C1 segment of cervical spinal cord (tissue), 14 donors: Measurements from ENCODE around the gene HCN2.

Experiments
- DNase-seq, 14 donors: peaks; one replicate each; lab custom pipeline; 2025; lab: John Stamatoyannopoulos, UW

HCN2 gene

DNA sequence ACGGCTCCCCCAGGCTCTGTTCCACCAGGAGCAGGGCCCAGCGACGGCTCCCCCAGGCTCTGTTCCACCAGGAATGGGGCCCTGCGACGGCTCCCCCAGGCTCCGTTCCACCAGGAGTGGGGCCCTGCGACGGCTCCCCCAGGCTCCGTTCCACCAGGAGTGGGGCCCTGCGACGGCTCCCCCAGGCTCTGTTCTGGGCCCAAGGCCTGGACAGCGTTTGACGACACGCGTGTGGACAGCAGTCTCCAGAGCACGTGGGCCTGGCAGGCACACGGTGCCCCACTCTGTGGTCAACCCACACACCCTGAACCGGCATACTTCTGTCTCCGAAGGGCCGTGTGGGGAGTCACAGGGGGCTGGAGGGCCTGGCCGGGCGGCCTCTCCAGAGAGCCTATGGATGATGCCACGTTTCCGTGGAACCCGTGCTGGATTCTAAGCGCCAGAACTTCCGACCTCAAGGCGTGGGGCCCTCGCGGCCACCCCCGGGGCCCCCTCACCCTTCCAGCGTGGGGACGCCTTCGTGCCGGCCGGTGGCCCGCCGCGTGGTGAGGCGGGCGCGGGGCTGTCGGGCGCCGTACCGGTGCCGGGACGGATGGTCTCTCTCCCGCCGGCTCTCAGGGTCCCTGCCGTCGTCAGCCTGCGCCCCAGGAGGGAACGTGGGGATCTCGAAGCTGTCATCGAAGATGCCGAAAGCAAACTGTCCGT lies 61.6 kb downstream of the HCN2 start:
- DNase-seq = no peak

DNA sequence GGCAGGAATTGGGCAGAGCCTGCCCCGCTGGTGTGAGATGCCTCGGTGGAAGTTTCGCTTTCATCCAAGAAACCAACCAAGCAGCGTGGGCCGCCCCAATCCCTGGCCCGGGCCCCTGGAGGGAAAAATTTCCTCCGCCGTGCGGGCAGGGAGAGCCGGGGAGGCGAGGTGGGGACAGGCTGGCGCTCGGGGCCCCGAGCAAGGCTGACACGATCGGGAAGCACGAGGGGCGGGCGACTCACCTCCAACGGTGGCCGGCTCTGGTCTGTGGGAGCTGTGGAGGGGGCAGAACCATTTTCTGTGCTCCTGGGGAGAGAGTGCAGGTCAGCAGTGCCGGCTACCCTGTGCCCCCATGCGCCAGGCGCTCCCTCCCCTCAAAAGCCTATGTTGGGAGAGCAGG lies 62.3 kb downstream of the HCN2 start:
- no peak for DNase-seq

DNA sequence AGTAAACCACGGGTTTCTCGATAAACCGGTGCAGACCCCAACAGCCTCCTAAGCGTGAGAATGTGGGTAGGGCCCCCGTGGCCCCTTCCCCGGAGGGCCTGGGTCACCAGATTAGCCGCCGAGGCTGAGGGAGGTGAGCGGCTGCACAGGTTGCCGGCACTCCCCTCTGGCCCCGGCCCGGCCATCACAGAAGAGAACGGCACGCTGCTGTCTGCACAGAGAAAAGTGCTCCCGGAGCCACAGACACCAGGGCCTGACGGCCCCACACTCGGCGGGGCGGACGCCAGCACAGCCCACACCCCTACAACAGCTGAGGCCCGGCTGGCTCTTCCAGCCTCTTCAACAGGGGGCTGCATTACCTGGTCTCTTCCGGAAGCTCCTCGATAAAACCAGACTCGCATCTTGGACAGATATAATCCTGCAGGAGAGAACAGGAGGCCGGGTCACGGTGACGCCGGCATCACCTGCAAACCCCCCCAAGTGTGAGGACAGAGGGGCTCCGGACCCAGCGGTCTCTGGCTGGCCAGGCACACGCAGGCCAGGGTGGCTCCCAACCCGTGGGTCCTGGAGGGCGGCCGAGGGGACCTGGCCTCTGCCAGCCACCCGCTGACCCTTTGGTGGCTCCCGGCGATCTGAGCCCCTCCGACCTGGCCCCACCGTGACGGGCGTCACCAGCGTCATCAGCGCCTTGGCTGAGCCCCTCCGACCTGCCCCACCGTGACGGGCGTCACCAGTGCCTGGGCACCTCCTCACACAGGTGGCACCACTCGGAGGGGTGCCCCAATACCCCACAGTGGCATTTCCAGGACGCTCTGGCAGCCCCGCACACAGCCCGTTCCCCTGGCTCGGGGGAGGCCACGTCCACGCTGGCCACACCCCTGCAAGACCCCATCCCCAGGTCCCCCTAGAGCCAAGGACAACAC lies 63.0 kb downstream of the HCN2 start:
- no peak for DNase-seq

DNA sequence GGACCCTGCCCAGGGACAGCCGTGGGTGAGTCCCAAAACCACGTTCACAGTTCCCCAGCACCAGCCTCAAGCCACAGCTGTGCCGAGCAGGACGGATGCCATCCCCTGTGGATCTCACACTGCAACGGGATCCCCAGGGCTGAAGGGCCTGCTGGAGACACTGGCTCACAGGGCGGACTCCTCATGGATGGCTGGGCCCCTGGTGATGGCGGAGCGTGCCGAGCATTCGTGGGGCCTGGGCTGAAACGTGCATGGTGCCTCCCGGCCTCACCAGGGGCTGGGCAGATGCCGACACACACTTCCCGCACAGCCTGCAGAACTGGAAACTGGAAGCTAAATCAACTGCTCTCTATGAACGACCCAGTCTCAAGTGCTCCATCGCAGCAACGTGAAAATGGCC lies 63.7 kb downstream of the HCN2 start:
- no peak for DNase-seq

DNA sequence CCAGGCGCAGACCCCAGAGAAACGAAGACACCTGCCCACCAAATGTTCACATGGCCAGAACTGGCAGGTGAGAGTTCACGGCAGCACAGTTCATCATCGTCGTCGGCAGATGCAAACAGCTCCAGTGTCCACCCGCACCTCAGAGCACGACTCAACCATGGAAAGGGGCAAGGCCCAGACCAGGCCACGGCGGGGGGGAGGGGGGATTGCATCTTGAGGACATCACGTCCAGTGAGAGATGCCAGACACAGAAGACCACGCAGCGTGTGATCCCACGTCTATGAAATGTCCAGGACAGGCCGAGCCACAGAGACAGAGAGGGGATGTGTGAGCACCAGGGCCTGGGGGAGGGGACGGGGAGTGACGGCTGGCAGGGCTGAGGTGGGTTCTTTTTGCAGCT lies 66.0 kb downstream of the HCN2 start:
- no peak for DNase-seq

DNA sequence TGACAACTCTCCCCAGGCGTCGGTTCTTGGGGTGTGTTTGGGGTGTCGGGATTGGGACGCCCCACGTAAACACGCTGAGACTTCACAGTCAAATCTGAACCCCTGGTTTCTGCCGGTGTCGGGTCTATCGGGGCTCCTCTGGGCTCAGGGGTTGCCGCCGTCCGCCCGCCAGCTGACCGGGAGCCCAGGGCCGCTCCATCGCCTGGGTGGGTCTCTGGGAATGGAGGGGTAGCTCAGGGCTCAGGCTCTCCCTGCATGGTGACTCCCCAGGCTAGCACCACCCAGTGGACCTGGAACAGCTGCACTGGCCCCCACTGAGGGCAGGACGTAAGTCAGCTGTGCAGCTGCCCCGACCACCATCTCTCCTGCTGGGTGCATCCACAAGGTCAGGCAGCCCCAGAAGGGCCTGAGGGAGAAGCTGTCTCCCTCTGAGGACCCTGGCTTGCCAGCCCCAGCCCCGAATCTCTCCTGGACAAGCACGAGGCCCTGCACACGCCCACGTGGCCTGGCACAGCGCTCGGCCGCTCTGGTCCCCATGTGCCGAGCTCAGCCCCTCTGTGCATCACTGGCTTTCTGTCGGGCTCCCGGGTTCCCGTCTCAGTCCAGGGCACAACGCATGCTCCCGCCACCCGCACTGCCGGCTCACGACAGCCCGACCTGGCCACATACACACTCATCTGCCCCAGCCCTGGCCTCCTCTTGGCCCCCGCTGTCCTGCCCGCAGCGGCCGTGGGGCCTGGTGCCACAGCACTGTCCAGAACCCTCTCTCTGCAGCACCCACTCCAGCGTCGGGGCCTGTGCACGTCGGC lies 67.3 kb downstream of the HCN2 start:
- no peak for DNase-seq

DNA sequence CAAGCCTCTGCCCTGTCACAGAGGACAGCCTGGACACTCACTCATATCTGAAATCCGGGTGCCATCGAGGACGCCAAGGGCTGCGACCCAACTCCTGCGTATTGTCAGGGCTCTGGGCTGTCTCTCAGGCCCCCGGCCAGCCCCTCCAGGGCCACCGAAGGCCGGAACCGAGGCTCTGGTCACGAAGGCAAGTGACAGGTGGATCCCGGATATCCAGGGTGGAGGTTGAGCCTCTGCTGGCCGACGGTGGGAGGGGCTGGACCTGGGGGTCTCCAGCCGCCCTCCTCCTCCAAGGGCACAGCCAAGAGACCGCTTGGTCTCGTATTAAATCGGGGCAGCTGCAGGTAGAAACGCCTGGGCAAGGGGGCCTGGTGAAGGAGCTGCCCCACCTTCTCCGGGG lies 67.9 kb downstream of the HCN2 start:
- DNase-seq = no peak

DNA sequence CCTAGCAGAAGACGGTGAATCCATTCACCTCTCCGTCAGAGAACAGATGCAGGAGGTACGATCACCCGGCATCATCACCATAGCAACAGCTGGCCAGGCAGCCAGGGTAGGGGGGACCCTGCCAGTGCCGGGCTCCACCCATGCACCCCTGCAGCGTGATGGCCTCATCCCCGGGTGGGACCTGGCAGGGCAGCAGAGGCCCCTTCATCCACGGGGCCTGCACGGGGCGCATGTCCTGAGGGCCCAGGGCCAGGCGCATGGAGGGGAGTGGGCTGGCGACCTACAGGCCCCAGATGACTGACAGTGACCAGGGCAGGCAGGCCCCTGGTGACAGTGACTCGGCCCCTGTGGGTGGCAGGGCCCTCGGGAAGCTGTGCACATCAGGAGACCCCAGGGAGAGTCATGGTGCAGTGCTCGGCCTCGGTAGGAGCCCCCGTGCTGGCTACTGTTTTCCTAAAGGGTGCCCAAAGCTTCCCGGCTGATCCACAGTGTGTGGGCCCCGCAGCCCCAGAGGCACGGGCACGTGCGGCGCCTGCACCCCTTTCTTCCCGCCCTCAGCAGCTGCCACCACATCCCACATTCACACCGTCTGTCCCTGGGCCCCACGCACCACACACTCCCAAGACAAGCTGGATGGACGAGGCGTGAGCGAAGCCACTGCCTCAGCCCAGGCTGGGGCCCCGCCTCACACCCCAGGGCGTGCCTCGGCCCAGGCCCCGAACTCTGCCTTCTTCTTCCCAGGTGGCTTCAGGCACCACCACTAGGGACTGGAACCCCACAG lies 68.6 kb downstream of the HCN2 start:
- DNase-seq = no peak

DNA sequence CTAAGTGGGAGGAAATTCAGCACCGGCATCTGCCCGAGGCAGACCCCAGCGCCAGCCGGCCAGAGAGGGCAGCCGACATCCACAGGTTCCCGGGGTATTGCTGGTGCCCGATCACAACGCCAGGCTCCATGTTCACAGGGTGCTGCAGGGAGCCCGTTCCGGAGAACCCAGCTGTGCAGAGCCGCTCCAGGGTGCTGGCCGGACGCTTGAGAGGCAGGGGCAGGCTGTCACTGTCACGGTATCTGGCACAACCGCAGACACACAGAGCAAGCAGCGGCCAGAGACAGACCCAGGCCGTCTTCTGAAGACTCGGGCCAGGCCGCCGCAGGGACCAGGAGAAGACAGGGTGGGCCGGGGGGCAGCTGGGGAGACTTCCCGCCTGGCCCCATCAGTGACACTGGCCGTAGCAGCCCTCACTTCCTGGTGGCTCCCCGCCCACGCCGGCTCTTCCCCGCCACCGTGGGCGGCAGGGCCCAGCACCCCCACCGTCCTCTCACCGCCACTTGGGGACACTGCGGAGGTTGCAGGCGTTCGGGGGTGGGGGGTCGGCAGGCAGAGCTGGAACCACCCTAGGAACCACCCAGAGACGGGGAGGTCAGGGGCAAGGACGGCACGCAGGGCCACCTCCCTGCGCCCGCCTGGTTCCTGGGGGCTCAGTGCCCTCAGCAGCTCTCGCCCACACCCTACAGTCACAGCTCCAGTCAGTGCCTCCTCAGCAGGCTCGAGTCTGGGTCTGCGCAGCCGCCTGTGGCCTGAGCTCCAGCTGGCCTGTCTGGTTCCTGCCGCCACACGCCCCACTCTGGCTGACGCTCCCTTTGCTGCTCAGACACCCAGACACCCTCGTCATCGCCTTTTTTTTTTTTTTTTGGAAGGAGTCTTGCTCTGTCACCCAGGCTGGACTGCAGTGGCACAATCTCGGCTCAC lies 69.5 kb downstream of the HCN2 start:
- peak in 2 of 14 donors; percentile 30 to 35 for DNase-seq

DNA sequence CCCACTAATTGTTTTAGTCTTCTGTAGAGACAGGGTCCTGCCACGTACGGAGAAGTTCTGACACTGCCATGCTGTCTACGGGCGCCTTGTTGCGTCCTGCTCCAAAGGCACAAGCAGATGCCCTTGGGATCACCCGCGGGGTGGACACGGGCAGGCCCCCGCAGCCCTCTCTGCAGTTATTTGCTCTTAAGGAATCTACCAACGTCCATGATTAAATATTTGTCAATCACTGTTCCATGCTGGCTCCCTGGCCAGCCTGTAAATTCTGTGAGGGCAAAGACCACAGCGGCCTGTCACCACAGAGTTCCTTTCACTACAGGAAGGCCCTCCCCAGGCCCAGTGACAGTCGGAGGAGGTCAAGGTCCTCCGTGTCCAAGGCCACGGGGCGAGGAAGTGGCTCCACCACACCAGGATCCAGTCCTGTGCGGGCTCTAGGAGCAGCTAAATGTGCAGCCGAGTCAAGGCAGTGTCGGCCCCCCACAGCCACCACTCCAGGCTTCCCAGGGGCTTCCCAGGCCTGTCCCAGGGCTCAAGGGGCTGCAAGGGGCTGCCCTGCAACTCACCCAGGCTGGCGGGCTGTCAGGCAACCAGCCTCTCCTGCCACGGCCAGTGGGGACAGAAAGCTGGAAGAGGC lies 71.2 kb downstream of the HCN2 start:
- DNase-seq = no peak

DNA sequence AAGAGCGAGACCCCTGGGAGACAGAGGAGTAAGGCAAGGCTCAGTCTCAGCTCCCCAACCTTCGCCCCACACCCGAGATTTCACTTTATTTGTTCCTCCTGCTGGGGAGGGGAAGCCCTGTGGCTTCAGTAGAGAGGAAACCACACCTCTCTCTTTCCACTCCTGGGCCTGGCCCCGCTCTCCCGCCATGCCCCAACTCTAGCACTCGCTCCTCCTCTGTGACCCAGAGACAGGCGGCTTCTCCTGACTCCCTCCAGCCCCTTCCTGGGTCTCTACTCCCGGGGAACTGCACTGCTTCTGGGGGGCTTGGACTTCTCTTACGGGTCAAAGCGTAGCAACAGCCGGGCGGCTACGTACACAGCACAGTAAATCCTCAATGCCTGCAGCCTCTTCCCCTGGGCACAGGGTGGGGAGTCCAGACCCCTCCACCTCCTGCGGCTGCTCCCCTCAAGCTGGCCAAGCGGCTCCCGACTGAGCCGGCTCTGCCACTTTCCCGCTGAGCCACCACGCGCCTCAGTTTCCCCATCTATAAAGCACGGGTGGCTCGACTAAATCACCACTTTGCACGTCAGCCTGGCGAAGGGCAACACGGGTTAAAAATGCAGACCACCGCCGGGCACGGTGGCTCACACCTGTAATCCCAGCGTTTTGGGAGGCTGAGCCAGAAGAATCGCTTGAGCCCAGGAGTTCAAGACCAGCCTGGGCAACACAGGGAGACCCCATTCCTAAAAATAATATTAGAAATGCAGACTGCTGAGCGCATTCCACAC lies 71.9 kb downstream of the HCN2 start:
- DNase-seq = no peak

DNA sequence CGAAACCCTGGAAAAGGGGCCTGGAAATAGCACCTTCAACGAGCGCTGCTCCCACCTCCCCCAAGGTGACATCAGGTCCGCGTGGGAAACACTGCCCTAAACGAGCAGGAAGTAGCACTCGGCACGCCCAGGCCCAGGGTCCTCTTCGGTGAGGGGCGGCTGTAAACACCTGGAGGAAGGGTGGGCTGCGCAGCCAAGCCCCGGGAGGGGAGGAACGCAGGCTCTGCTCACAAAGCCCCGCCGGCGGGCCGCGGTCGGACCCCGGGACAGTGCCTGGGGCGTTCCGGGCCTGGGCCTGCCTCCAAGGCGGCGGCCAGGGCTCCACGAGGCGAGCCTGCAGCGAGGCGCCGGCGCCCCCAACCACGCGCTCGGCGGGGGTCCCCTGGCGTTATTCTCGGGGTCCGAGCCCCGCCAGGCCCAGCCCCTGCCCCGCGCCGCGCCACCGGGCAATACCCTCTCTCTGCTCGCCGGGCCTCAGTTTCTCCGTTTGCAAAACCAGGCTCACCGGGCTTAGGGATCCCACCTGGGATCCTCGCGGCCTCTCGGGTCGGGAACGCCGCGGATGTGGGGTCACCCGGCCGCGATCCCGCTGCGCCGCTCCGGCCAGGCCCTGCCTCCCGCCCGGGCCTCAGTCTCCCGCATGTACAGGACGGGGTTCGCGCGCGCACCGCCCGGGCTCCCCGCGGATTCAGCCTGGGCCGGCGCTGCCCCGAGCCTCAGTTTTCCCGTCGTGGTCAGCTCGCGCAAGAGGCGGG lies 72.7 kb downstream of the HCN2 start:
- no peak for DNase-seq

DNA sequence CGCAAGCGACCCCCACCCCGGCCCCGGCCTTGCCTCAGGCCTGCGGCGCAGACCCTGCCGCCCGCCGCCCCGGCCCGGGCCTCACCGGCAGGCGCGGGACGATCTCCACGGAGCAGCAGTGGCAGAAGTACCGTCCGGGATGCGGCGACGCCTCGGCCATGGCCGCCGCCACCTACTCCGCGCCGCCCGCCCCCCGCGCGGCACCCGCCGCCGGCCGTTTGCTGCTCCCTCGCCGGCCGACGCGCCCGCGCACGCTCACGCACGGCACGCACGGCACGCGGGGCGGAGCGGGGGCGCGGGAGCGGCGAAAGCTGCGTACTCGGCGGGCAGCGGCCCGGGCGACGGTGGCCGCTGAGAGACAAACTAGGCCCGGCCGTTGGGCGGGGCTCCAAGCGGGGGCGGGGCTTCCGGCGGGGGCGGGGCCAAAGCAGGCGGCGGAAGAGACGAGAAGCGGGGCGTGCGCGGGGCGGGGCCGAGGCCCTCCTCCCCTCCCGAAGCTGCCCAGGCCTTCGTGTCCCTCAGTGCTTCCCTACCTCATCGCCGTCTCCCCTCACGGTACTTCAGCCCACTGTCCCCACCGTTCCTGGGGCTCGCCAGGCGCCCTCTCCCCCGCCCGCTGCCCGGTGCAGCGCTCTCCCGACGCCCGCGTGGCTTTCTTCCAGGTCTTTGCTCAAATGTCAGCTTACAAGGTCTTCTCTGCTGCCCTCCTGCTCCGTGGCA lies 73.4 kb downstream of the HCN2 start, which contains the start of gene RNF126:
TSS of gene RNF126 (minus strand) at position 253 of the 720 bp plus-strand sequence. CDS start at position 160, 93 bp downstream.
- DNase-seq = peak; percentile 64 to 96 (median 88)

DNA sequence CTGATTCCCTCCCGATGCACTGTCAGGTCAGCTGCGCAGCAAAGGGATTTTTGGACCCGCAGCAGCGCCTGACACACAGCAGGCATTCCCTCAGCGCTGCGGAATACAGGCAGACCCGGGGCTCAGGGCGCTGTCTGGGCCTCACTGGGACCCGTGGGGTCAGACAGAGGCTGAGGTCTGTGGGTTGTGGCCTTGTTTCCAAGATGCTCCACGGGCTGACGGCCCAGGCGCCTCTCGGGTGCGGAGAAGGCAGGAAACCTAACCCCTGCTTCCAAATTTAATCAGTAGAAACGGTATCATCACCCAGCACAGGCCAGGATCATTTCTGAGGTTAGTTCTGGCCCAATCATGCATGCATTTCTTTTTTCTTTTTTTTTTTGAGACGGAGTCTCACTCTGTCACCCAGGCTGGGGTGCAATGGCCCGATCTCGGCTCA lies 74.0 kb downstream of the HCN2 start:
- DNase-seq = no peak

DNA sequence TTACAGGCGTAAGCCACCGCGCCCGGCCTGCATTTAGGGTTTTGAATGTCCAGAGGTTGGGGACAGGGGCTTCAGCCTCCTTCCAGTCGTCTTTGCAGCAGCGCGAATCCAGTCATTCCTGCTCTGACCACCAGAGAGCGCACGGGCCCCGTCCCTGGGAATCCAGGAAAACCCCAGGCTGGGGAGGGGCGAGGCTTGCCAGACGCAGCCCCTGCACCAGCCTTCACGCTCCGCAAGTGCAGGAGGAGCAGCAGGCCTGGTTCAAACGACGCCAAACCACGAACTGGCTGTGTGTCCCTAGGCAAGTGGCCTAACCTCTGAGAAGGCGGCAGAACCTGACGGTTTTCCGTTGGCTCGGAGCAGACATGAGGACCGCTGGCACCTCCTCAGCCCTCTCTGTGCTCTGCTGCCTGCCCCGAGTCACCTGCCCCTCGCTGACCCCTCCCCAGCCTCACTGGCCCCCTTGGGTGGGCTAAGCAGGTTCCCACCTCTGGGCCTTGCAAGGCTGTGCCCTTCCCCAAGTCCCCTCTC lies 75.3 kb downstream of the HCN2 start:
- DNase-seq = peak in 12 of 14 donors; percentile 37 to 82 (median 62)
